ENCODE results near the gene OR4Q2. TPM values are rescaled to one million over a fixed set of nuclear protein-coding genes. Genes with fewer than 3 reads are reported as not detected.

The OR4Q2 gene
- total RNA-seq, 1 donor from 2014 or later = not detected

- H3K4me1 Mint-ChIP-seq (ENCODE audit: unreplicated experiment) = no peaks in the 10 kb centered on the region
- H3K9me3 Mint-ChIP-seq (ENCODE audit: unreplicated experiment) = peaks cover 18% of the 10 kb centered on the region
- no peak for DNase-seq (ENCODE audit: low spot score)
- H3K4me3 Mint-ChIP-seq (ENCODE audit: unreplicated experiment) = no peak overlapping the region
- TF ChIP-seq, protein P1, sequence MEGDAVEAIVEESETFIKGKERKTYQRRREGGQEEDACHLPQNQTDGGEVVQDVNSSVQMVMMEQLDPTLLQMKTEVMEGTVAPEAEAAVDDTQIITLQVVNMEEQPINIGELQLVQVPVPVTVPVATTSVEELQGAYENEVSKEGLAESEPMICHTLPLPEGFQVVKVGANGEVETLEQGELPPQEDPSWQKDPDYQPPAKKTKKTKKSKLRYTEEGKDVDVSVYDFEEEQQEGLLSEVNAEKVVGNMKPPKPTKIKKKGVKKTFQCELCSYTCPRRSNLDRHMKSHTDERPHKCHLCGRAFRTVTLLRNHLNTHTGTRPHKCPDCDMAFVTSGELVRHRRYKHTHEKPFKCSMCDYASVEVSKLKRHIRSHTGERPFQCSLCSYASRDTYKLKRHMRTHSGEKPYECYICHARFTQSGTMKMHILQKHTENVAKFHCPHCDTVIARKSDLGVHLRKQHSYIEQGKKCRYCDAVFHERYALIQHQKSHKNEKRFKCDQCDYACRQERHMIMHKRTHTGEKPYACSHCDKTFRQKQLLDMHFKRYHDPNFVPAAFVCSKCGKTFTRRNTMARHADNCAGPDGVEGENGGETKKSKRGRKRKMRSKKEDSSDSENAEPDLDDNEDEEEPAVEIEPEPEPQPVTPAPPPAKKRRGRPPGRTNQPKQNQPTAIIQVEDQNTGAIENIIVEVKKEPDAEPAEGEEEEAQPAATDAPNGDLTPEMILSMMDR (IDR thresholded peaks at IDR 0.05; ENCODE audit: unreplicated experiment) = no peak
- H3K27ac Mint-ChIP-seq (ENCODE audit: unreplicated experiment) = no peak overlapping the region
- H3K36me3 Mint-ChIP-seq (ENCODE audit: low read depth, unreplicated experiment) = no peaks in the 10 kb centered on the region
- peaks cover 4% of the 10 kb centered on the region for H3K27me3 Mint-ChIP-seq (ENCODE audit: unreplicated experiment)
Measured at GRCh38 chr14:20002319-20002718, 356 bp downstream of the OR4Q2 start.

DNA sequence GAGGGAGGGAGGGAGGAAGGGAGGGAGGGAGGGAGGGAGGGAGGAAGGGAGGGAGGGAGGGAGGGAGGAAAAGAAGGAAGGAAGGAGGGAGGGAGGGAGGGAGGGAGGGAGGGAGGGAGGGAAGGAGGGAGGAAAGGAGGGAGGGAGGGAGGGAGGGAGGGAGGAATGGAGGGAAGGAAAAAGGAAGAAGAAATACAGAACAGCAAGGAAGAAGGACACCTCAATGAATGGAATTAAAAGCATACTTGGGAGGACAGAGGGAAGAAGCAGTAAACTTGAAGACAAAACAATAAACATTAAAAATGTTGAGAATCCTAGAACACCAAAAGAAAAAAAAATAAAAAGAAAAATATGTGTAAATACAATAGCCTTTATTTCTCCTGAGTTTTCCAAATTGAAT lies 6.2 kb downstream of the OR4Q2 start:
- H3K9me3 Mint-ChIP-seq (ENCODE audit: unreplicated experiment) = peaks cover 17% of the 10 kb centered on the region
- H3K36me3 Mint-ChIP-seq (ENCODE audit: low read depth, unreplicated experiment) = no peaks in the 10 kb centered on the region
- no peak for DNase-seq (ENCODE audit: low spot score)
- H3K27me3 Mint-ChIP-seq (ENCODE audit: unreplicated experiment) = peaks cover 2% of the 10 kb centered on the region
- TF ChIP-seq, protein P1 (IDR thresholded peaks at IDR 0.05; ENCODE audit: unreplicated experiment) = no peak
- H3K27ac Mint-ChIP-seq (ENCODE audit: unreplicated experiment) = no peak overlapping the region
- H3K4me3 Mint-ChIP-seq (ENCODE audit: unreplicated experiment) = no peak overlapping the region
- H3K4me1 Mint-ChIP-seq (ENCODE audit: unreplicated experiment) = no peaks in the 10 kb centered on the region

GRCh38 chr14:20019257-20019865 lies 17.4 kb downstream of the OR4Q2 start, which contains the start of gene OR4K14:
OR4K14 (minus strand) TSS chr14:20019307; CDS start chr14:20015193, 4,114 bp downstream.
- TF ChIP-seq, protein P1 (IDR thresholded peaks at IDR 0.05; ENCODE audit: unreplicated experiment) = no peak
- H3K9me3 Mint-ChIP-seq (ENCODE audit: unreplicated experiment) = peaks cover 5% of the 10 kb centered on the region
- no peak within 1 kb of the TSS for H3K27ac Mint-ChIP-seq (ENCODE audit: unreplicated experiment)
- no peak within 1 kb of the TSS for H3K4me3 Mint-ChIP-seq (ENCODE audit: unreplicated experiment)
- H3K27me3 Mint-ChIP-seq (ENCODE audit: unreplicated experiment) = peaks cover under 1% of the 10 kb centered on the region
- H3K36me3 Mint-ChIP-seq (ENCODE audit: low read depth, unreplicated experiment) = peaks cover under 1% of the 10 kb centered on the region
- no peaks in the 10 kb centered on the region for H3K4me1 Mint-ChIP-seq (ENCODE audit: unreplicated experiment)
- no peak for DNase-seq (ENCODE audit: low spot score)

DNA sequence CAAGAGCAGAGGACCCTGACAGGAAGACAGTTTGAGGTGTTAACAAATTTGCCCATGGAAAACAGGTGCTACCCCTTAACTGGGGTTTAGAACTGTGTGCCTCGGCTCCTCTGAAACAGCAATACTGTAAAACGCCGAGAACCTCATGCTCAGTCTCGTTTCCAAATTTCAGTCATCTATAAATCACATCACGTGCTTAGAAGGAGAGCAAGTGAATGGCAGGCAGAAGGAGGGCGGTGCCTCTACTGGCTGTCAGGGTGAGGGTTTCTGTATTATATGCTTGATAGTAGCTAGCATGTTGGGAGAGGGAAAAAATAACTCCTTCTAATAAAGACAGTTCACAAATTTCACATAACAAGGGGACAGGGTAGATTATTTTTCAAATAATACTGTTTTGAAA lies 29.1 kb downstream of the OR4Q2 start:
- DNase-seq (ENCODE audit: low spot score) = no peak
- no peaks in the 10 kb centered on the region for H3K27me3 Mint-ChIP-seq (ENCODE audit: unreplicated experiment)
- H3K4me3 Mint-ChIP-seq (ENCODE audit: unreplicated experiment) = no peak overlapping the region
- TF ChIP-seq, protein P1 (IDR thresholded peaks at IDR 0.05; ENCODE audit: unreplicated experiment) = no peak
- peaks cover 24% of the 10 kb centered on the region for H3K9me3 Mint-ChIP-seq (ENCODE audit: unreplicated experiment)
- no peaks in the 10 kb centered on the region for H3K36me3 Mint-ChIP-seq (ENCODE audit: low read depth, unreplicated experiment)
- H3K4me1 Mint-ChIP-seq (ENCODE audit: unreplicated experiment) = no peaks in the 10 kb centered on the region
- no peak overlapping the region for H3K27ac Mint-ChIP-seq (ENCODE audit: unreplicated experiment)

GRCh38 chr14:20035449-20035848 lies 33.5 kb downstream of the OR4Q2 start:
- Mint-ChIP-seq H3K27me3 (ENCODE audit: unreplicated experiment) (peaks cover 2% of the 10 kb centered on the region), H3K27ac (ENCODE audit: unreplicated experiment) (no peak overlapping the region), H3K4me3 (ENCODE audit: unreplicated experiment) (no peak overlapping the region), H3K4me1 (ENCODE audit: unreplicated experiment) (no peaks in the 10 kb centered on the region), H3K36me3 (ENCODE audit: low read depth, unreplicated experiment) (no peaks in the 10 kb centered on the region), H3K9me3 (ENCODE audit: unreplicated experiment) (peaks cover 19% of the 10 kb centered on the region)
- TF ChIP-seq, protein P1 (IDR thresholded peaks at IDR 0.05; ENCODE audit: unreplicated experiment) = no peak
- no peak for DNase-seq (ENCODE audit: low spot score)

All from endothelial cell (in vitro differentiated cells).